NCI-H1048 (cell line): ENCODE results near the gene COX7A1.

ENCODE experiments used
- DNase-seq: peaks from one replicate; lab custom pipeline; 2025; lab: John Stamatoyannopoulos, UW

Gene COX7A1

DNA sequence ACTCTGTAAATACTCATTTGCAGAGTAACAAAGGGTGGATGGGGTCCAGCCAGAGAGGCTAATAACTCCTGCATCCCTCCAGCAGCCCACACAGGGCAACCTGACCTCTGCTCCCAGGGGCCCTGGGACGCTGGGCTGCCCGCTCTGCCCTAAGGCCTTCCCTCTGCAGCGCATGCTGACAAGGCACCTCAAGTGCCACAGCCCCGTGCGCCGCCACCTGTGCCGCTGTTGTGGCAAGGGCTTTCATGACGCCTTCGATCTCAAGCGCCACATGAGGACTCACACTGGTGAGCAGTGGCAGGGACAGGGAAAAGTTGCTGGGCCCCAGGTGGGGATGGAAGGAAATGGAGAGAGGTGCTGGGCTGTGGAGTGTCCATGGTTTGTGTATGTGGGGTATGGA is 39.6 kb downstream of the COX7A1 start:
- DNase-seq: no peak

- no peak for DNase-seq
These were observed 41.1 kb downstream of the COX7A1 start for GRCh38 chr19:36111200-36111539.

DNA sequence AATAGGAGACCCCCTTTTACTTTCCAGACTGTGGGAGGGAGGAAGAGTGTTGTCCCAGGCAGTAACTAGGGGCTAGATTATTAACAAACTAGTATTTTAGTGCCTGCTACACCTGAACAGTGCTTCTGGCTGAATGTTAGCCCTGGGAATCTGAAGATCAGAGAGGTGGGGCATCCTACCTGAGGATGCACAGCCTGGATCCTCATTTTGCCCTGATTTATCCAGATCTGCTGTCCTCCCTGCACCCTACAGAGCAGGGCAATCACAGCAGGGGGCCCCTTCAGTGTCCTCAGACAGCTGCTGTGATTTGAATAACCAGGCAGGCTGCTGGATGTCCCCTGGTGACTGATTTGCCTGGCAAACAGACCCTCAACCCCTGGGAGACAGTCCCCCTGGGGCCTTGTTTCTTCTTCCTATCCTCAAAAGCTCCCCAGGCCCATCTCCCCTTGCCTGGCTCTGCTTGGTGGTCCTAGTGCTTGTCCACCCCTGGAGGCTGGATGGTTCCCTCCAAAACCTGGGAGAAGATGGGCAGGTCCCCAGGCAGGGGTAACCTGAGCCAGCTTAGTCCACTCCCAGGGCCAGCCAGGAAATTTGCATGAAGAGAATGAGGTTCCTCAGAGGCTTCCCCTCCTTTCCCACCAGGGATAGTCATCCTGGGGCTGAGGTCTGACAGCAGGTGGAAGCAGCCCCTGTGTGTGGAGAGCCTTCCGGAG is 41.6 kb downstream of the COX7A1 start, which contains the start of gene OVOL3:
Gene OVOL3, plus strand, starts transcription at position 657 of the 713 bp plus-strand sequence. CDS start 60 bp downstream, outside the sequence.
- DNase-seq: no peak

DNA sequence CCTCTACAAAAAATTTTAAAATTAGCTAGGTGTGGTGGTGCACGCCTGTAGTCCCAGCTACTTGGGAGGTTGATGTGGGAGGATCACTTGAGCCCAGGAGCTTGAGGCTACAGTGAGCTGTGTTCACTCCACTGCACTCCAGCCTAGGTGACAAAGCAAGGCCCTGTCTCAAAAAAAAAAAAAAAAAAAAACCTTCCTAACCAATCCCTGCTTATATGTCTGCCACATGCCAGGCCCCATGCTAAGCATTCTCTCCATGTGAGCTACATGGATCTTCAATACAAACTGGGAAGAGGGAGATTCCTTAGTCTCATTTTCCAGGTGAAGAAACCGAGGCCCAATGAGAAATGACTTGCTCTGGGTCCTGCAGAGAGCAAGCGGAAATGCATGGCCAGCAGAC is 43.6 kb downstream of the COX7A1 start:
- no peak for DNase-seq

DNA sequence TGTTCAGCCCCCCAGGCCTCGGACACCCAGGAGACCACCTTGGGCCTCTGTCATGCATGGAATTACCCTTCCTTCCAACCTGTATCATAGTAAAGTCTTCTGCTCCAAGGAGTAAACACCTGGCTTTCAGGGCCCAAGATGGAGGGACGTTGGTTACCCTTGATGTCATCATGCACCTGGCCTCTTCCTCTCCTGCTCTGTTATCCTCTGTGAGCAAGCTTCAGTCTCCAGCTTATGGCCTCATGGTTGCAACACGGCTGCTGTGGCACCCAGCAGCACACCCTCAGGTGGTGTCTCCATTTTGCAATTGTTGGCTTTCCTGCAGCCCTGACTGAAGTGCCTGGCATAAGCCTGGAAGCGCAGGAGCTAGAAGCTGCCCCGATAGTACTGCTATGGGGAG is 45.3 kb downstream of the COX7A1 start:
- no peak for DNase-seq

DNA sequence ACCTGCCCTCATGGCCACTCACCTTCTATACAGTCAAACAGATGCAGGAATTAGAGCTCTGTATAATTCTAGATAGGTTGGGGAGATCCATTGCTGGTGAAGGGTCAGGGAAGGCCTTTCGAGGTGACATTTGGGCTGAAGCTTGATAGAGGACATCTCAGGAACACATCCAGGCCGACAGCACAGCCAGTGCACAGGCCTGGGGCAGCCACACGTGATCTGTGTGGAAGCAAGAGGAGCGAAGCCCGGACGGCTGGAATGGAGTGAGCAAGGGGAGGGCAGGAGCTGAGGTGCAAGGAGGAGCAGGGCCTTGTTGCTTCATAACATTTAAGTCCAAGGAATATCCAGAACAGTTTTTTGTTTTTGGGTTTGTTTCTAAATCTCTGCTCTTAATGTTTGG is 45.8 kb downstream of the COX7A1 start:
- no peak for DNase-seq

DNA sequence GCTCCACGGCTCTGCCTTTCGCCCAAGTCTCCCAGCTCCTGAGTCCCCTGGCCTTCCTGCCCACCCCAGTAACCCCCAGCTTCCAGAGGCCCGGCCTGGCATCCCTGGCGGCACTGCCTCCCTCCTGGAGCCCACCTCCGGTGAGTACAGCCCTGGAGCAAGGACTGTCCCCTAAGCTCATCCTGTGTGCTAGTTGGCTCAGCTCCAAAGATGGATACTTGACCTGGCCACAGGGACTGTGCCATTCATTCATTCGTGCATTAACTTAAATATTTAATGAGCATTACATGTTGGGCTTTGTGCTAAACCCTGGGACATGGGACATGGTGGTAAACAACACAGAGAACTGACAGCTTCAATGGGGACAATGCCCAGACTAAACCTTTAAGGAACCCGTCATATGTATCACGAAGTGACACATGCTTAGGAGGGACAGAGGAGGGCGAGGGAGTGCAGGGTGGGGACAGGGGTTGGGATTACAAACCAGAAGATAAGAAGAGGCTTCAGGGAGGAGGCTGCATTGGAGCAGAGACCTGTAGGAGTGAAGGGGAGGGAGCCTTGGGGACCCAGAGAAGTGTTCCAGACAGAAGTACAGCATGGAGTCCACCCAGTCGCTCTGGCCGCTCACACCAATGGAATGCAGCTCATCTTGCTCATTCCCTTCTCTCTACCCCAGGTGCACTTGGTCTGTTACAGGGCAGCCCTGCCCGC is 48.2 kb downstream of the COX7A1 start:
- no peak for DNase-seq

GRCh38 chr19:36103040-36103626 is 49.1 kb downstream of the COX7A1 start:
- no peak for DNase-seq

- no peak for DNase-seq
These were observed 50.5 kb downstream of the COX7A1 start for GRCh38 chr19:36101550-36102327.
